Cardiac fibroblast (primary cell): ENCODE results near the gene ADGRG6.

Experiments
- DNase-seq, 2 donors: peaks; one replicate each; pipeline versions ENCODE4 v3.0.0 to v3.0.0-alpha.2; 2010; ENCODE audit warnings: low read depth in 2 of 2
- H3K4me3 ChIP-seq, 2 donors: replicated peaks in 1 of 2; 1 replicate in 1 of 2; 2 replicates in 1 of 2; pipeline ENCODE4 v1.5.1; 2011; ENCODE audit warnings: low read depth in 2 of 2, low read length in 2 of 2, mild to moderate bottlenecking in 2 of 2, moderate library complexity in 1 of 2
- TF ChIP-seq, protein P1 (sequence below): IDR thresholded peaks from one replicate; pipeline ENCODE4 v1.5.1; 2011; ENCODE audit warnings: low read depth, mild to moderate bottlenecking, low read length, inconsistent platforms

ADGRG6 gene

DNA sequence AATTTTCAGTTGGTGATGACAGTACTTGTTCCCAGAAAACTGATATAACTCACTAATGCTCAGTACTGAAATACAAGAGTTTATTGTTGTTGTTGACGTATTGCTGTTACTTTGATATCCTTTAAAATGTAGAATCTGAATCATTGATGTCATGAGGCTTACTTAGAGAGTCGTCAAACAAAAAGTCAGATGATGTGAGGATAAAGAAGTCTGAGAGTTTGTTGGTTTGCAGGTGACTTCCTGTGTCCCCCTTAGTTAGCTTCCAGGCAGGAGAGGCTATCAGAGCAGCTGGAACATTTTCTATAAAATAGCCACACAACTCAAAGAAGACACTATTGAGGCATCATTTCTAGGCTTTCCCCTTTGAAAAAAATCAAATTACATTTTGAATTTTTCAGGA, 97.9 kb downstream of the ADGRG6 start:
- no peak overlapping the region for H3K4me3 ChIP-seq
- TF ChIP-seq, protein P1, sequence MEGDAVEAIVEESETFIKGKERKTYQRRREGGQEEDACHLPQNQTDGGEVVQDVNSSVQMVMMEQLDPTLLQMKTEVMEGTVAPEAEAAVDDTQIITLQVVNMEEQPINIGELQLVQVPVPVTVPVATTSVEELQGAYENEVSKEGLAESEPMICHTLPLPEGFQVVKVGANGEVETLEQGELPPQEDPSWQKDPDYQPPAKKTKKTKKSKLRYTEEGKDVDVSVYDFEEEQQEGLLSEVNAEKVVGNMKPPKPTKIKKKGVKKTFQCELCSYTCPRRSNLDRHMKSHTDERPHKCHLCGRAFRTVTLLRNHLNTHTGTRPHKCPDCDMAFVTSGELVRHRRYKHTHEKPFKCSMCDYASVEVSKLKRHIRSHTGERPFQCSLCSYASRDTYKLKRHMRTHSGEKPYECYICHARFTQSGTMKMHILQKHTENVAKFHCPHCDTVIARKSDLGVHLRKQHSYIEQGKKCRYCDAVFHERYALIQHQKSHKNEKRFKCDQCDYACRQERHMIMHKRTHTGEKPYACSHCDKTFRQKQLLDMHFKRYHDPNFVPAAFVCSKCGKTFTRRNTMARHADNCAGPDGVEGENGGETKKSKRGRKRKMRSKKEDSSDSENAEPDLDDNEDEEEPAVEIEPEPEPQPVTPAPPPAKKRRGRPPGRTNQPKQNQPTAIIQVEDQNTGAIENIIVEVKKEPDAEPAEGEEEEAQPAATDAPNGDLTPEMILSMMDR = no peak
- DNase-seq = no peak

DNA sequence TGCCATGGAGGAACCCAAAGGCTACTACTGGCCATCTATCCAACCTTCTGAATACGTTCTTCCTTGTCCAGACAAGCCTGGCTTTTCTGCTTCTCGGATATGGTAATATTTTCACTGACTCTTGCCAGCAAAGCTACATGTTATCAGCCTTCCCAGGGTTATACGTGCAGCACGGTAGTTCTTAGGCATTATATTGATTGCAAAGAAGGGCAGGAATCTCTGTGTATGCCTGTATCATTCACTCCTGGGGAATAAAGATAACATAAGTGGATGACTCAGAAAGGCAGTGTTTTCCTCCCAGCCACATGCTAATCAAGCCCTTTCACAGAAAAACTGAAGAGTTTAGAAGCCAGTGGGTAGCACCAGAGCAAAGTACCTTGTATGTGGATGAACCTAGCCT, 98.7 kb downstream of the ADGRG6 start:
- DNase-seq = peak; percentile 42 to 54
- H3K4me3 ChIP-seq = no peak overlapping the region
- TF ChIP-seq, protein P1 = no peak

DNA sequence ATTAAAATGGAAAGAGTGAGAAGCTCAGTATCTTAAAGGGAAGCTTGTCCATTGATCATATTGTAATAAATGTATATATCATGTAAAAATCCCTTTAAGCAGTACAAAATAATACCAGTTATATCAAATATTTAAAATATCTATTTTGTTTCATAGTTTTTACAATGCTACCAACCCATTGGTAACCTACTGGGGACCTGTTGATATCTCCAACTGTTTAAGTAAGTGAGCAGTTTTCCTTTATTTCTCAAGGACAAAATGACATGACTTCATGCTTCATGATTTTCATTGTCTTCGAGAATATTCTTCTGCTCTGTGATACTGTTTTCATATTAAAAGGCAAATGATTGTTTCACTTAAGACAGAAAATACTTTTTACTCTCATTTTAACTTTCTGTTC, 100.0 kb downstream of the ADGRG6 start:
- no peak overlapping the region for H3K4me3 ChIP-seq
- TF ChIP-seq, protein P1 = no peak
- no peak for DNase-seq

DNA sequence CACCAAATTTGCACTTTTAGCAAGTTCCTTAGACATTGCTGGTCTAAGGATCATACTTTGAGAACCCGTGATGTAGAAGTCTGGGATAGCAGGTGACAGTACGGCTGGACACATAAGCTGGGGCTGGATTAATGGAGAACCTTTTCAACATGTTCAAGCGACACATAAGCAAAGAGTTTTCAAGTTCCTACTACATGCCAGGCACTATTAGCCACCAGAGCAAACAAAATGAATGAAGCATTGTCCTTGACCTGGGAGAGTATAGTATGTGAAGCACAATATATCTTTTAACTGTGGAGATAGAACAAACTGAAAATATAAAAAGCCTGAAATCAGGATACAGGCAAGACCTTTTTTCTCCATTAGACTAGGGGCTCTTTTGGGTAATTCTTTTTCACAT, 102.9 kb downstream of the ADGRG6 start:
- TF ChIP-seq, protein P1 = no peak
- no peak for DNase-seq
- no peak overlapping the region for H3K4me3 ChIP-seq

DNA sequence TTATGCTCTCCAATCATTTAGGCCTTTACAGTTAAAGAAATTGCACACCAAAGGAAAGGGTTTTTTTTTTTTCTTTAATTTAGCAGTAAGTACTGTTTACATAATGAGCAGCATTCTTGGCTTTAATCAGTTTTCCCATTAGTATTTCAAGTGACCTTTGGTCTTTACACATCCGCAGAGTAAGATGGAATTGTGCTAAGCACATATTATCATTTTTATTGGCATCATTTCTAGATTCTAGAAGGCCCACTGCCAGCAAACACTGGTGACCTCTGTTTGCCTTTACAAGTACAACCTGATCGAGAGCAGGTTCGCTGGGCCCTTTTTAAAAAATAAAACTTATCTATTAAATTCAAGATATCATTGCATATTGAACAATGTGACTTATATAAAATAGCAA, 104.3 kb downstream of the ADGRG6 start:
- peak in 1 of 2 donors; percentile 51 for DNase-seq

DNA sequence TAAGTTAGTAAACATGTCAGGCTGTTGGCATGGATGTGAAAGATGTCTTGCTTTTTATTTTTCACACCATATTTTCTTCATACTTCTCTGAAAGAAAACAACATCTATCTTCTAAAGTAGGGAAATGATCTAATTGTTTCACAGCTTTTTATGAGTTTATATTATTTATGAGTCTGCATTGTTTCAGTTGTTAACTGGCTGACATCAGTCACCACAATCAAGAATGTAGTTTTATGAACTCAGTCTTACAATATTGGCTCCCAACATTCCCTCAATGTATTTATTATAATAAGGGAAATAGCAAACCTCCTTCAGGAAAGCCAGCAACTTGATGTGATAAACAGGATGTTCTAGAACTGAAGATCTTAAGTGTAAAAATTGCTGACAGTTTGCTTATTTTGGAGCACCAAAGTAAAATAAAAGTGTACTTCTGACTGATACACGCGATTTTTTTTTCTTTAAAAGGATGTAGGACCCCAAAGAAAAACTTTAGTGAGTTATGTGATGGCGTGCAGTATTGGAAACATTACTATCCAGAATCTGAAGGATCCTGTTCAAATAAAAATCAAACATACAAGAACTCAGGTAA, 106.0 kb downstream of the ADGRG6 start:
- DNase-seq = no peak
- no peak overlapping the region for H3K4me3 ChIP-seq

More for the DNA sequence above, 104.3 kb downstream of the ADGRG6 start:
- no peak overlapping the region for H3K4me3 ChIP-seq
- TF ChIP-seq, protein P1 = no peak

More for the DNA sequence above, 106.0 kb downstream of the ADGRG6 start:
- TF ChIP-seq, protein P1 = no peak
